ENCODE measurements around the gene SMIM8.

GRCh38 chr6:87293526-87293925, 28.9 kb upstream of the SMIM8 start:
- TF ChIP-seq CTCF (IDR thresholded peaks at IDR 0.05): no peak
- no peak for TF ChIP-seq POLR2AphosphoS5 (IDR thresholded peaks at IDR 0.05)
- TF ChIP-seq EP300 (IDR thresholded peaks at IDR 0.05): no peak
- TF ChIP-seq POLR2A (IDR thresholded peaks at IDR 0.05; ENCODE audit: low read depth): no peak

All from esophagus muscularis mucosa (tissue), 4 donors.